Muscle of leg (tissue), 11 donors: Measurements from ENCODE around the gene OSGEP. TPM values are rescaled to one million over a fixed set of nuclear protein-coding genes. Genes with fewer than 3 reads are reported as not detected.

Experiments used
- DNase-seq: peaks from one replicate; pipeline ENCODE4 v3.0.0; 2013
- H3K27ac ChIP-seq: one replicate; pipeline ENCODE4 v1.5.1; 2013; ENCODE audit warnings: mild to moderate bottlenecking, low read length, control low read depth
- H3K27me3 ChIP-seq: one replicate; pipeline ENCODE4 v1.6.1; 2013; ENCODE audit warnings: low read length; ENCODE audit not compliant: control insufficient read depth, insufficient read depth
- H3K36me3 ChIP-seq: one replicate; pipeline ENCODE4 v1.6.1; 2013; ENCODE audit warnings: low read length; ENCODE audit not compliant: control insufficient read depth, insufficient read depth
- H3K4me1 ChIP-seq: one replicate; pipeline ENCODE4 v1.6.1; 2013; ENCODE audit warnings: low read length; ENCODE audit not compliant: control insufficient read depth, insufficient read depth
- H3K4me3 ChIP-seq: one replicate; pipeline ENCODE4 v1.5.1; 2013; ENCODE audit warnings: low read length, control low read depth
- H3K9me3 ChIP-seq: replicated peaks from 2 replicates; pipeline ENCODE4 v1.6.1; 2013; ENCODE audit warnings: low read depth, low read length; ENCODE audit not compliant: control insufficient read depth
- WGBS: methylation state at CpG from one replicate; pipeline ENCODE4 v1.1.5; 2013; ENCODE audit warnings: missing lambda C conversion rate; ENCODE audit not compliant: insufficient coverage; 5-methylcytosine and 5-hydroxymethylcytosine counted together
- polyA plus RNA-seq, 8 donors: library from polyadenylated mRNA; unstranded; fragments of 120-200 nt; gene quantifications; one replicate each; pipeline versions ENCODE4 v1.2.1 to v1.2.3, GENCODE V29; 2013; ENCODE audit warnings: inconsistent platforms in 1 of 8, low replicate concordance in 1 of 8; ENCODE audit not compliant: insufficient read length in 8 of 8, insufficient read depth in 1 of 8
- total RNA-seq: library from RNA; stranded (reverse); fragments of 120-200 nt; gene quantifications from one replicate; pipeline ENCODE4 v1.2.4, GENCODE V29; 2013

The OSGEP gene
- total and polyA plus RNA-seq, 9 donors = 26.4 to 47.5 (median 33.0) TPM

DNA sequence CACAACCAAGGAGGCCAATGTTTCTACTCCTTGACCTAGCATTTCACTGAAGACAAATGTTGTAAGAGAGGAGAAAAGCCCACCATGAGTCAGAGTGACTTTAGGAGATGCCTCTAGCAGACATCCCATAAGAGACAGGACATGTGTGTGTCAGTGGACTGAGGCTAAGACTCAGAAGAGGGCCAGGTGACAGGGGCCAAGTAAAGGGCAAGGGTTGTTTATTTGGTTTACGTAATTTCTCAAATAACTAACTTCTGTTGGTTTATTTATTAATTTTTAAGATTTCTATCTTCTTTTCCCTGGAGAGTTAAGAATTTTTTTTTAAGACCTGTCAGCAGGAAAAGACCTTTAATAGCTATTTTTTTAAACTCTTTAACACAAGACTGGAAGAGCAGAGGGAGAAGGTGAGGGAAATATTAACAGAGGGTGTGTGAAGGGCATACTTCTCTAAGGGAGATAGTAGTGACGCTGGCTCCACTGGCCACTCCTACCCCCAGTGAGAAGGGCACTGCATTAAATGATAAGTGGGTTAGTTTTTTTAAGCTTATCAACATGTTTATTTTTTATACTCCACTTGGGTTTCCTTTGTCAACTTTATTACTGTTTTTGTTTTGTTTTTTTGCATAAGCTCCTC, 18.0 kb upstream of the OSGEP start:
- Histone ChIP-seq H3K4me3 (no peak overlapping the region), H3K4me1 (peaks cover 21% of the 10 kb centered on the region), H3K9me3 (no peaks in the 10 kb centered on the region), H3K36me3 (peaks cover 9% of the 10 kb centered on the region), H3K27ac (no peak overlapping the region), H3K27me3 (peaks cover 9% of the 10 kb centered on the region)
- no CpG with 5 or more reads among the region's 2 CpGs for WGBS
- DNase-seq = no peak

DNA sequence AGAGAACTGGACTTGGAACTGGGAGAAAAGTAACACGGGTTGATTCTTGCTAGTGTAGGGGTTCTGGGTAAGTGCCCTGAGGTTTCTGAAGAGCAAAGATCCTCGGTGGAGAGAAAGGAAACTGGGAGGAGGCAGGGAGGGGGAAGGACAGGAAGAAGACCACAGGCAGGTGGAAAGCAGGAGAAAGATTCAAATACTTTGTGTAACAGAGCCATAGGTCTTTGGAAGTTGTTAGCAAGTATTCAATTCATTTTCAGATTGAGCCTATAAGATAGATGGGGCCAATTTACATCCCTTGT, 15.9 kb upstream of the OSGEP start:
- H3K27ac ChIP-seq = no peak overlapping the region
- WGBS = 0% methylated on average over 2 of the region's 2 CpGs

GRCh38 chr14:20469890-20470602, 15.4 kb upstream of the OSGEP start:
- H3K4me1 ChIP-seq = peaks cover 17% of the 10 kb centered on the region
- H3K9me3 ChIP-seq = no peaks in the 10 kb centered on the region
- H3K4me3 ChIP-seq = peak overlapping the region; percentile 50
- peak; percentile 35 for DNase-seq
- WGBS = 0% methylated on average over 2 of the region's 12 CpGs
- peaks cover 2% of the 10 kb centered on the region for H3K36me3 ChIP-seq
- peaks cover 12% of the 10 kb centered on the region for H3K27me3 ChIP-seq
- peak overlapping the region; percentile 76 for H3K27ac ChIP-seq

More for the DNA sequence above, 15.9 kb upstream of the OSGEP start:
- Histone ChIP-seq H3K9me3 (no peaks in the 10 kb centered on the region), H3K36me3 (peaks cover 2% of the 10 kb centered on the region), H3K27me3 (peaks cover 12% of the 10 kb centered on the region), H3K4me1 (peaks cover 17% of the 10 kb centered on the region), H3K4me3 (no peak overlapping the region)
- DNase-seq = no peak

GRCh38 chr14:20469242-20469889, 14.8 kb upstream of the OSGEP start, which contains the start of gene PNP:
Gene PNP, plus strand, starts transcription at chr14:20469406. Its CDS starts 119 bp downstream, at chr14:20469525.
- WGBS = under 1% methylated on average over 33 of the region's 40 CpGs
- peaks cover 12% of the 10 kb centered on the region for H3K27me3 ChIP-seq
- H3K4me1 ChIP-seq = peaks cover 17% of the 10 kb centered on the region
- DNase-seq = peak; percentile 77
- H3K36me3 ChIP-seq = peaks cover 2% of the 10 kb centered on the region
- H3K4me3 ChIP-seq = peak within 1 kb of the TSS; percentile 50
- H3K27ac ChIP-seq = peak within 1 kb of the TSS; percentile 76
- no peaks in the 10 kb centered on the region for H3K9me3 ChIP-seq

DNA sequence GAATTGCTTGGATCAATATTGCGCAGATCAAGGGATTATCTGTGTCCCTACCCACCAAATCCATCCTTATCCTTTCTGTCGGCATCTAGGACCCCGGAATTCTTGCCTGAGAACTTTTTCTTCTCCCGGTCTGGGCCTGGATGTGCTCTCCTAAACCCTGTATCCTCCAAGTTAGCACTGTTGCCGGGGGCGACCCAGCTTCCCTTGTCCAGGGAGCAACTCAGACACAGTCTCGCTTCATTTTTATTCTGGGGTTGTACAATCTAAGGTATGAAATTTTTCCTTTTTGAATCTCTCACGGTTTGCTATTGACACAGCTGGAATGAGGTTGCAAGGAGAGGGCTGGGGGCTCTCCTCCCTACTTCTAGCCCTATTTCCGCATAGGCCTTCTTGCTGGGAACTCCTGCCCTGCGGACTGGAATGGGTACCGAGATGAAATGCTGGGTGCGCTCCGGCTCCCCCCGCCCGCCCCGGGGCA, 14.2 kb upstream of the OSGEP start:
- peak; percentile 23 for DNase-seq
- Histone ChIP-seq H3K36me3 (no peaks in the 10 kb centered on the region), H3K4me3 (peak overlapping the region; percentile 50), H3K27me3 (peaks cover 12% of the 10 kb centered on the region), H3K27ac (no peak overlapping the region), H3K4me1 (peaks cover 17% of the 10 kb centered on the region), H3K9me3 (no peaks in the 10 kb centered on the region)
- WGBS = 21% methylated on average over 10 of the region's 16 CpGs

- peaks cover 39% of the 10 kb centered on the region for H3K36me3 ChIP-seq
- peaks cover 17% of the 10 kb centered on the region for H3K4me1 ChIP-seq
- peak within 1 kb of the TSS; percentile 93 for H3K27ac ChIP-seq
- peak within 1 kb of the TSS; percentile 86 for H3K4me3 ChIP-seq
- peak; percentile 100 for DNase-seq
- H3K27me3 ChIP-seq = peaks cover 3% of the 10 kb centered on the region
- under 1% methylated on average over 64 of the region's 67 CpGs for WGBS
- no peaks in the 10 kb centered on the region for H3K9me3 ChIP-seq
Observed at GRCh38 chr14:20461225-20462141, 6.9 kb upstream of the OSGEP start, which contains the start of gene PIP4P1. Gene PIP4P1, minus strand, starts transcription at chr14:20461434. Its CDS starts 109 bp downstream, at chr14:20461325.

DNA sequence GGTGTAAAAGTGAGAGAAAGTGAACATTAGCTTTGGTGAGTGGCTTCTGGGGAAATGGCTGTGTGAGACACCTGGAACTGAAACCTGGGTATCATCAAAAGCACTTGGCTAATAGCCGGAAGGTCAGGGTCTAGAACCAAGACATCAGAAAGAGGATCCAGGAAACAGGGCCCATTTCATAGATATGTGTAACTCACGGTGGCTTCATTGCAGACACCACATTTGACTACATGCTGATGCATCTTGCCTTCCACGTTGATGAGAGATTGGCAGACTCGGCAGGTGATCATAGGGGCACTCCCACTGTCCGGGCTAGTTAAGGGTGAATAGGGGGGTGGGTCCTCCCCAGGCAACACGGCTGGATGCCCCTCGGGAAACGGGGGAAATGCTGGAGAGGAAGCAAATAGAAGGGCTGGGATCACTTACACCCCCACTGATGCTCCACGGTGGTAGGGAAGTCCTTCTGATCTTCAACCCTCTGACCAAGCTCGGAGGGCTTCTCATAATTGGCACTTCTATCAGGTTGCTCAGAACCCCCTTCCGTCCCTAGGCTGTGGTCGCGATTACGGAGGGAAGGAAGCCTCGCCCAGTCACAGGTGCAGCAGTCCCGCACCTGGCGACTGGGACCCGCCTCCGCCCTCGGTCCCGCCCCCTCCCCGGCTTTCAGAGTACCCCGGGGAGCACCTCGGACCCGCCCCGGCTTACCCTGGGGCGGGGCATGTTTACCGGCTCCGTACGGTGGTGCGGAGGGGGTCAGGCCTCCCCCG, 6.0 kb upstream of the OSGEP start:
- Histone ChIP-seq H3K4me1 (peaks cover 22% of the 10 kb centered on the region), H3K27me3 (peaks cover under 1% of the 10 kb centered on the region), H3K27ac (peak overlapping the region; percentile 89), H3K4me3 (peak overlapping the region; percentile 86), H3K9me3 (no peaks in the 10 kb centered on the region), H3K36me3 (peaks cover 42% of the 10 kb centered on the region)
- WGBS = 5% methylated on average over 24 of the region's 32 CpGs
- peak; percentile 31 for DNase-seq

GRCh38 chr14:20458031-20458789, 3.6 kb upstream of the OSGEP start:
- H3K4me1 ChIP-seq = peaks cover 29% of the 10 kb centered on the region
- DNase-seq = no peak
- no peak overlapping the region for H3K27ac ChIP-seq
- 60% methylated on average over 3 of the region's 8 CpGs for WGBS
- no peaks in the 10 kb centered on the region for H3K27me3 ChIP-seq
- no peaks in the 10 kb centered on the region for H3K9me3 ChIP-seq
- H3K36me3 ChIP-seq = peaks cover 42% of the 10 kb centered on the region
- H3K4me3 ChIP-seq = no peak overlapping the region
